Activated CD8-positive, alpha-beta memory T cell treated with anti-CD3 and anti-CD28 coated beads, Interleukin-2, amount 10 ng/mL, durations not matched to agents 7 days and 5 days (primary cell): ENCODE results near the gene VIPAS39. TPM values are rescaled to one million over a fixed set of nuclear protein-coding genes. Genes with fewer than 3 reads are reported as not detected.

Experiments used
- ATAC-seq: fragments of 150-1000 bp; cut with Tn5 transposase; one replicate; pipeline ENCODE4 v1.10.0; 2021; ENCODE audit warnings: moderate library complexity
- CTCF ChIA-PET: fragments of 350-600 bp; sonication (Branson Sonifier 250); formaldehyde crosslinking; loops from one replicate; lab custom pipeline; 2021; ENCODE audit warnings: antibody characterized with exemption; lab: Charles Lee
- DNase-seq: peaks from one replicate; pipeline ENCODE4 v3.0.0-alpha.2; 2020
- H3K27ac Mint-ChIP-seq: one replicate; pipeline ENCODE4 v1.8.0; 2021; ENCODE audit warnings: mild to moderate bottlenecking, mixed read lengths
- H3K27me3 Mint-ChIP-seq: one replicate; pipeline ENCODE4 v1.8.0; 2021; ENCODE audit warnings: mixed read lengths
- H3K36me3 Mint-ChIP-seq: one replicate; pipeline ENCODE4 v1.8.0; 2021; ENCODE audit warnings: mild to moderate bottlenecking, mixed read lengths
- H3K4me1 Mint-ChIP-seq: one replicate; pipeline ENCODE4 v1.8.0; 2021; ENCODE audit warnings: mixed read lengths
- H3K4me3 Mint-ChIP-seq: one replicate; pipeline ENCODE4 v1.8.0; 2021; ENCODE audit warnings: mild to moderate bottlenecking, moderate library complexity, mixed read lengths
- H3K9me3 Mint-ChIP-seq: one replicate; pipeline ENCODE4 v1.8.0; 2022; ENCODE audit warnings: low read depth, mixed read lengths
- total RNA-seq, 2 experiments: library from RNA; stranded (reverse); gene quantifications; one replicate each; pipeline ENCODE4 v1.2.3, GENCODE V29; 2021

VIPAS39 gene
- total RNA-seq = 10 to 100 TPM; 16.9 to 19.3 TPM

DNA sequence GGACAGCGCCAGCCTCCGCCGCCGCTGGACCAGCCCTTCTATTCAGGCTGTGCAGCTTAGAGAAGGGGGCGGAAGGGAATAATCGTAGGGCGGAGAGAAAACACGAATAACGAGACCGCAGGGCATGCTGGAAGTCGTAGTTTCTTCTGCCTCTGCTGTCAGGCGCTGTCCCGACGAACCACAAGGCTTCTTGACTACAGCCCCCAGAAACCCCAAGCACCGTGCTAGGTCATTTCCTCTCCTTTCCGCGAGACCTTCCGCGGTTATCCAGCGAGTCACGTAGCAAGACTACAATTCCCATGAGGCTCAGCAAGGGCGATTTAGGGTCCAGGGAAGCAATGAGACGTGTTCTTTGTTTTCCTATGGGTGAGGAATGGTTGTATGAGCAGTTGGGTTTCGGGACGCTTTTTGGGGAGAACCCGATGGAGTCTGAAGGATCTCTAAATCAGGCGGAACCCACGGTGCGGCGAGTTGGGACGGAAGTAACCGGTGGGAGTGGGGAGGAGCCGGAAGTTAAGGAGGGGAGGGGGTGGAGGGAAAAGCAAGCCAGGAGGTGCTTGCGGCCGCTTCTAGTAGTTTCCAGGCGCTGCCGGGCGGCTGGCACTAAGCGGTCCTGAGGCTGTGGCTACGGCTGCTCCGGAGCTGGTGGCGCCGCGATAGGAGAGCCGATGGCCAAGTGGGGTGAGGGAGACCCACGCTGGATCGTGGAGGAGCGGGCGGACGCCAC, at the start of gene VIPAS39, which contains the start of gene AHSA1:
VIPAS39 (minus strand) TSS at position 80 of the 727 bp plus-strand sequence. CDS start 3,499 bp downstream, outside the sequence.
AHSA1 (plus strand) TSS at position 572 of the 727 bp plus-strand sequence; CDS start at position 669, 97 bp downstream.
- ATAC-seq = peak; percentile 93
- no peaks in the 10 kb centered on the region for H3K27me3 Mint-ChIP-seq
- DNase-seq = peak; percentile 99
- H3K9me3 Mint-ChIP-seq = no peaks in the 10 kb centered on the region
- H3K27ac Mint-ChIP-seq = peak within 1 kb of the TSS; percentile 99
- CTCF ChIA-PET = interaction anchor here (1.6 to 3.2 kb wide), 3 partner anchors 95 to 296 kb away, joined by 4 to 33 read pairs (median 6); no protein-coding TSS in a partner anchor
- peaks cover 34% of the 10 kb centered on the region for H3K36me3 Mint-ChIP-seq
- H3K4me1 Mint-ChIP-seq = peaks cover 36% of the 10 kb centered on the region
- H3K4me3 Mint-ChIP-seq = peak within 1 kb of the TSS; percentile 93

DNA sequence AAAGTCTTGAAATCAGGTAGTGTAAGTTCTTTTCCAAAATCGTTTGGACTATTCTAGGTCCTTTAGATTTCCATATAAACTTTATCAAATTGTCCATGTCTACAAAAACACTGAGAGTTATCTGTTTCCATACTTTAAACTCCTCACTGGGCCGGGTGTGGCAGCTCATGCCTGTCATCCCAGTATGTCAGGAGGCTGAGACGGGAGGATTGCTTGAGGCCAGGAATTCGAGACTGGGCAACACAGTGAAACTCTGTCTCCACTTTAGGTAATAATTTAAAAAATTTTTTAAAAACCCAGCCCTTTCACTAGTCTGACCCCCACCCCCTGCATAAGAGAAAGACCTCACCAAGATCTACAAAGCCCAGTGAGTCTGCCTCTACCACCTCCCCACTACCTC, 47.6 kb upstream of the VIPAS39 start:
- ATAC-seq (no peak), DNase-seq (no peak)
- CTCF ChIA-PET = no interaction called here
- no peaks in the 10 kb centered on the region for H3K4me1 Mint-ChIP-seq
- H3K36me3 Mint-ChIP-seq = peaks cover 16% of the 10 kb centered on the region
- H3K27ac Mint-ChIP-seq = no peak overlapping the region
- no peak overlapping the region for H3K4me3 Mint-ChIP-seq
- peaks cover 8% of the 10 kb centered on the region for H3K27me3 Mint-ChIP-seq
- H3K9me3 Mint-ChIP-seq = peaks cover 5% of the 10 kb centered on the region

DNA sequence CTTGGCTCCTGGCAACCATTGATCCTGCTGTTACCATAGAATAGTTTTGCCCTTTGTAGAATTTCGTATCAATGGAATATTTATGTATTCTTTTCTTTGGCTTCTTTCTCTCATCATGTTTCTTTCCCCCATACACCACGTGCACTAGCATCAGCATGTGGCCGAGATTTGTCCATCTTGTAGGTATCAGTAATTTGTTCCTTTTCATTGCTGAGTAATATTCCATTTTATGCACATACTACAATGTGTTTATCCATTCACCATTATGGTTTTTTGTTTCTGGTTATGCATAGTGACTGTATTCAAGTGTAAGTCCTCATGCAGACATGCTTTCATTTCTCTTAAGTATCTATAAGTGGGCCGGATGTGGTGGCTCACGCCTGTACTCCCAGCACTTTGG, 45.7 kb upstream of the VIPAS39 start:
- H3K27ac Mint-ChIP-seq = no peak overlapping the region
- DNase-seq (no peak), ATAC-seq (no peak)
- peaks cover 5% of the 10 kb centered on the region for H3K9me3 Mint-ChIP-seq
- CTCF ChIA-PET = no interaction called here
- no peak overlapping the region for H3K4me3 Mint-ChIP-seq
- peaks cover 3% of the 10 kb centered on the region for H3K4me1 Mint-ChIP-seq
- H3K36me3 Mint-ChIP-seq = peaks cover 12% of the 10 kb centered on the region
- peaks cover 19% of the 10 kb centered on the region for H3K27me3 Mint-ChIP-seq

DNA sequence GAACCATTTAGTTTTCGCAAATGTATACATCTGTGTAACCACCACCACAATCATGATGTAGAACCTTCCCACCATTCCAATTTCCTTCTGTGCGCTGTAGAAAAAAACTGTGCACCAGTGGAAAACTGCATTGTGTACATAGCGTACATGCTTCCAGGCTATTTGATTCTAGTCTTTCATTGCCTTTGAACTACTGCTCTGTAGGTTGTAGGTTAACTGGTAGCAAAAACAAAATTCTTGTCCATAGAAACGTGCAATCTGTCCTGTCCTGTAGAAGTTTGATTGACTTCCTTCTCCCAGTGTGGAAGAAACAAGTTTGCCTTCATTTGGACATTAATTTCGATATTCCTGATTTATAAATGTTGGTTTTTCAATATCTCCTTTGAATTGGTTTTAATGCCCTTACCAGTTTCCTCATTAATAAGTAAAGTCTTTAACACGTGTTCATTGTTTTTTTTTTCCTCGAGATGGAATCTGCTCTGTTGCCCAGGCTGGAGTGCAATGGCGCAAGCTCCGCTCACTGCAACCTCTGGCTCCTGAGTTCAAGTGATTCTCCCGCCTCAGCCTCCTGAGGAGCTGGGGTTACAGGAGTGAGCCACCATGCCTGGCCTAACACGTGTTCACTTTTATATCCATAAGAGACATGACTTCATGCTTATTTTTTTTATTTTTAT, 44.8 kb upstream of the VIPAS39 start:
- no peak overlapping the region for H3K27ac Mint-ChIP-seq
- peaks cover 6% of the 10 kb centered on the region for H3K4me1 Mint-ChIP-seq
- H3K4me3 Mint-ChIP-seq = no peak overlapping the region
- ATAC-seq (no peak), DNase-seq (no peak)
- H3K36me3 Mint-ChIP-seq = peaks cover 10% of the 10 kb centered on the region
- H3K9me3 Mint-ChIP-seq = peaks cover 5% of the 10 kb centered on the region
- H3K27me3 Mint-ChIP-seq = peaks cover 28% of the 10 kb centered on the region
- CTCF ChIA-PET = no interaction called here

DNA sequence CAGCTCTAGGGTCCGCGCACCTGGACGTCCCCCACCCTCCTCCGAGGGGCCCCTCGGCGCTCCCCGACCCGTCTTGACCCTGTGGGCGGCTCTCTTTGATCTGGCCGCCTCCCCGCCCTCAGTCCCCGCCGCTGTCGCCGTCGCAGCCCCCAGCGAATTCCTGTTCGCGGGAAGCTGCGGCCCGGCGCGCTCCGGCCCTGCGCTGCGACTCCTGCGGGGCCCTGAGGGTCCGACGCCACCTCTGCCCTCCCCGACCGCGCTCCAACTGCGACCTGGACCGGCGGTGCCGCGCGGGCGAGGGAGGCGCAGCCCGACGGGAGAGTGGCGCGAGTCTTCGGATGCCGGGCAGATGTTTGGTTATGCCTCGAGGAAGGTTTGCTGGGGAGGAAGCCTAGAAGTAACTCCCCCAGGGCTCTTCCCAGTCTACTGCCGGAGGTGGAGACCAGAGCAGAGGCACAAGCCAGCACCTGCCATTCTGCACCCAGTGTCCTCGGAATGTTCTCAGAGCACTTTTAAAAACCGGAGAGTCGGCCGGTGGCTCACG, 41.7 kb upstream of the VIPAS39 start:
- peaks cover 4% of the 10 kb centered on the region for H3K36me3 Mint-ChIP-seq
- DNase-seq (no peak), ATAC-seq (no peak)
- H3K27ac Mint-ChIP-seq = no peak overlapping the region
- CTCF ChIA-PET = interaction anchor here (0.8 kb wide), 1 partner anchor 183 kb away, joined by 3 read pairs; no protein-coding TSS in a partner anchor
- H3K4me1 Mint-ChIP-seq = peaks cover 6% of the 10 kb centered on the region
- H3K4me3 Mint-ChIP-seq = peak overlapping the region; percentile 36
- H3K9me3 Mint-ChIP-seq = peaks cover 5% of the 10 kb centered on the region
- H3K27me3 Mint-ChIP-seq = peaks cover 39% of the 10 kb centered on the region

DNA sequence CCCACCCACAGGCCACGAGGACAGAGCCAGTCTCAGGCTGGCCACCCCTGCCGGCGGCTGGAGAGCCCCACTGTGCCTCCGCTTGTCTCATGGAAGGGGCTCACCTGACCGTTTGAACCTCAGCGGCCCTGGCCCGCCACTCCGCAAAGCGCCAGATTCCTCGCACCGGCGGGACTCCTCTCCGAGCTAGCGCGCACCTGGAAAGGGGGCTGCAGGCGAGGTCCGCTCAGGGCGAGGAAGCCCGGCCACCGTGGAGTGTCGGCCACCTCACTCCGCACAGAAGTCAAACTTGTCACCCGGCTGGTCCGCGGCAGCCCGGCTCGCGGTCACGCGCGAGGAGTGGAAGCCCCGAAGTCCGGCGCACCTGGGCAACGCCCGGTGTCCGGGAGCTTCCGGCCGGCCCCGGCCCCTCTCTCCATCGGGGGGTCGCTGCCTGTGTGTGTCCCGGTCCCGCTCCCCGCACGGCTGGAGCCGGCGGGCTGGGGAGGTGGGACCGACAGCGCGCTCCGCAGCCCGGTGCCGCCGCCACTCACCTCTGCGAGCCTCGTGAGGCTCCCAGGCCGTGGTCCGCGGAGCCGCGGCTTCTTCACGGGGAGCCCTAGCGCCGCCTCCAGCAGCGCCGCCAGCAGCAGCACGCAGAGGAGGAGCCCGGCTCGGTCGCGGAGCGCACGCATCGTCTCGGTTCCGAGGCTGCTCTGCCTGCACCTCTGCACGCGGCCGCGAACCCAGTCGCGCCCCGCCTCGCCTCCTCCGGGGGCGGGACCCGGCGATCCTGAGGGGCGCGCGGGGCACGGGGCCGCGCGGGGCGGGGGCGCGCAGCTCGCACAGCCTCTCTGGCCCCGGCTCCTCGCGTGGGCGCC, 40.9 kb upstream of the VIPAS39 start, which contains the start of gene ISM2:
ISM2 (minus strand) TSS at position 697 of the 860 bp plus-strand sequence; CDS start at position 674, 23 bp downstream.
- Mint-ChIP-seq H3K4me1 (peaks cover 6% of the 10 kb centered on the region), H3K27ac (no peak within 1 kb of the TSS), H3K27me3 (peaks cover 39% of the 10 kb centered on the region), H3K36me3 (peaks cover 3% of the 10 kb centered on the region), H3K4me3 (peak within 1 kb of the TSS; percentile 43), H3K9me3 (peaks cover 5% of the 10 kb centered on the region)
- ATAC-seq (peak; percentile 90), DNase-seq (peak; percentile 64)
- CTCF ChIA-PET = interaction anchor here (0.8 kb wide), 1 partner anchor 182 kb away, joined by 3 read pairs; no protein-coding TSS in a partner anchor

DNA sequence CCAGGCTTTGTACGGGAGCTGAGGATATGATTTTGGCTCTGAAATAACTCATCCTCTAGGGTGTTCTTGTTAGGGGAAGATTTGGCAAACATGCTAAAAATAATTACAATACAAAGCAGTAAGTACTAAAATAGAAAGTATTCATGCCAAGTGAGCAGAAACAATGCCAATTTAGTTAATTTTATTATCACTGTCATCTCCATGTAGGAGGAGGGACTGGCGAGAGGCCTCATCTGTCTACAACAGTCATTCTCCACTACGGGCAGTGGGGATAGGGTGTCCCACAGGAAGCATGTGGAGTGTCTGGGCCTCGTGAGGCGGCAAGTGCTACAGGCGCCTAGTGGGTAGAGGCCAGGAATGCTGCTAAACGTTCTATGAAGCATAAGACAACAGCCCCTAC, 37.9 kb upstream of the VIPAS39 start:
- no peak for DNase-seq
- CTCF ChIA-PET = no interaction called here
- Mint-ChIP-seq H3K27ac (no peak overlapping the region), H3K36me3 (no peaks in the 10 kb centered on the region), H3K4me1 (peaks cover 6% of the 10 kb centered on the region), H3K9me3 (no peaks in the 10 kb centered on the region), H3K27me3 (peaks cover 34% of the 10 kb centered on the region), H3K4me3 (no peak overlapping the region)
- ATAC-seq = no peak

DNA sequence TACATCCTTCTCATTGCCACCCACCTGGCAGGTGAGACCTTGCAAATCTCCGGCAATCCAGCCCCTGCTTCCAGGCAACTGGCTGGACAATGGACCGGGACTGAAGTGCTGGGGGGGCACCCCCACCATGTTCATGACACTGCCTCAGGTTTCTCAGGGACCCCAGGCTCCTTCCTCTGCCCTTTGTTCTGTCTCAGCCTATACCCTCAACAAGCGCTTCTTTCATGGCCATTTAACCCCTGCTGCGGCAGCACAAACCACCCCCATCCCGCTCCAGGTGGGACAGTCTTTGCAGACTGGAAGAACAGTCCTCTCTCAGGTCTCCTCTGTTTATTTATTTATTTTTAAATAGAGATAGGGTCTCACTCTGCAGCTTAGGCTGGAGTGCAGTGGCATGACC, 33.7 kb upstream of the VIPAS39 start:
- H3K4me1 Mint-ChIP-seq = no peaks in the 10 kb centered on the region
- H3K27me3 Mint-ChIP-seq = peaks cover 7% of the 10 kb centered on the region
- DNase-seq (no peak), ATAC-seq (no peak)
- H3K36me3 Mint-ChIP-seq = no peaks in the 10 kb centered on the region
- no peak overlapping the region for H3K27ac Mint-ChIP-seq
- CTCF ChIA-PET = no interaction called here
- H3K4me3 Mint-ChIP-seq = no peak overlapping the region
- H3K9me3 Mint-ChIP-seq = no peaks in the 10 kb centered on the region

DNA sequence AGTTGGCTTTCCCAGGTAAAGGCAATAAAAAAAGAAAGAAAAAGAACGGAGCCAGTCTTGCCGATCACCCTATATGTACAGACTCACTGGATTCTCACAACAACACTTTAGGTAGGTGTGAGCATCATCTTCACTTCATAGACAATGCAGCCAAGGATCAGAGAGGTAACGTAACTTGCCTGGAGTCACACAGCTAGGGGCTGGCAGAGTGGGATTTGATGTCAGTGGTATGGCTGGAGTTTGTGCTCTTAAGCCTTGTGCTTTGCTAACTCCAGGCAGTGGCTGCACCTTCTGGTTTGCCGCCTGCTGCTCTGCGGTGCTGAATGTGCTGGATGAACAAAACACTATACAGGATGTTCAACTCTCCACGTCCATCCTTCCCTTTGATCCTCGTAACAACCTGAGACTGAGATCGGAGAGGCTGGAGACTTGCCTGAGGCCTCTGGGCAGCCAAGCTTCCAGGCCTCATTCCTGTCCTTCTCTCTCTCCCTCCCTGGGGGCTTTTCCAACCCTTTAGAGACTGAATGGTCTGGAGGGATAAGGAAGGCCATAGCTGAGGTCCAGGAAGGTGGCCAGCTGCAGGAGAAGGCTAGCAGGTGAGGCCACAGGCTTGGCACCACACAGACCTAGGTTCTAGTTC, 33.1 kb upstream of the VIPAS39 start:
- Mint-ChIP-seq H3K9me3 (no peaks in the 10 kb centered on the region), H3K36me3 (no peaks in the 10 kb centered on the region), H3K4me3 (no peak overlapping the region), H3K27me3 (peaks cover 3% of the 10 kb centered on the region), H3K27ac (no peak overlapping the region), H3K4me1 (no peaks in the 10 kb centered on the region)
- ATAC-seq = no peak
- no peak for DNase-seq
- CTCF ChIA-PET = no interaction called here

DNA sequence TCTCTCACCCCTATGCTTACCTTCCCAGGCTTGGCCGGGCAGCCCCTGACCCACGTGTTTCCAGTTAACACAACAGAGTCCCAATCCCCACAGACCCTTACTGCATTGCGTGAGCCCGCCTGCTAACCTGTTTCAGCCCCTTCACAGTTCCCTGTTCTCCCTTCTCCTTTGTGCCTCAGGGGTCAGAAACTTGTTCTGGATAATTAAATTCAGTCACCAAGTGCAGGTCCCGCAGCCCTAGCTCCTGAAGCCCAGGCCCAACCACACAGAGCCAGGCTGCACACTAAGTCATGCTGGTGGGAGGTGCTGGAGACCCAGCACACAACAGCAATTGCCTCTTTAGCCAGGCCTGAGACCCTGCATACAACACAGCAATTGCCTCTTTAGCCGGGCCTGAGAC, 31.6 kb upstream of the VIPAS39 start:
- no peaks in the 10 kb centered on the region for H3K9me3 Mint-ChIP-seq
- no peaks in the 10 kb centered on the region for H3K4me1 Mint-ChIP-seq
- no peak overlapping the region for H3K27ac Mint-ChIP-seq
- H3K36me3 Mint-ChIP-seq = no peaks in the 10 kb centered on the region
- no peak for ATAC-seq
- DNase-seq = no peak
- H3K4me3 Mint-ChIP-seq = no peak overlapping the region
- H3K27me3 Mint-ChIP-seq = no peaks in the 10 kb centered on the region
- CTCF ChIA-PET = no interaction called here

DNA sequence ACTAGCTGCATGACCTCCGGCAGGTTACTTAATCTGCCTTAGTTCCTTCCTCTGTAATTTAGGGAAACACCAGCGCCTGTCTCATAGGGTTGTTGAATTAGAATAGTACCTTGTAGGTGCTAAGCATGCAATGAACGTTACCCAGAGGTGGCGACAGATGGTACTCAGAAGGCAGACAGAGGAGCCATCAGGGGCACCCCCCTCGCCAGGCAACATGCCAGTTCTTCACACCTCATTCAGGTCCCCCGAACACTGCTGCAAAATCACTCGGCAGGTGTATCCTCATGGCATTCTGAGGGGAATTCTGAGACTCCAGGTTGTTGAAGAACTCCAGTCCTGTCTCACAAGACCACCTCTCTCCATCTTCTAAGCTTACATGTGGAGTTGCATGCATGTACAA, 31.2 kb upstream of the VIPAS39 start:
- Mint-ChIP-seq H3K9me3 (no peaks in the 10 kb centered on the region), H3K36me3 (no peaks in the 10 kb centered on the region), H3K4me1 (no peaks in the 10 kb centered on the region), H3K27ac (no peak overlapping the region), H3K27me3 (no peaks in the 10 kb centered on the region), H3K4me3 (no peak overlapping the region)
- DNase-seq (no peak), ATAC-seq (no peak)
- CTCF ChIA-PET = no interaction called here

DNA sequence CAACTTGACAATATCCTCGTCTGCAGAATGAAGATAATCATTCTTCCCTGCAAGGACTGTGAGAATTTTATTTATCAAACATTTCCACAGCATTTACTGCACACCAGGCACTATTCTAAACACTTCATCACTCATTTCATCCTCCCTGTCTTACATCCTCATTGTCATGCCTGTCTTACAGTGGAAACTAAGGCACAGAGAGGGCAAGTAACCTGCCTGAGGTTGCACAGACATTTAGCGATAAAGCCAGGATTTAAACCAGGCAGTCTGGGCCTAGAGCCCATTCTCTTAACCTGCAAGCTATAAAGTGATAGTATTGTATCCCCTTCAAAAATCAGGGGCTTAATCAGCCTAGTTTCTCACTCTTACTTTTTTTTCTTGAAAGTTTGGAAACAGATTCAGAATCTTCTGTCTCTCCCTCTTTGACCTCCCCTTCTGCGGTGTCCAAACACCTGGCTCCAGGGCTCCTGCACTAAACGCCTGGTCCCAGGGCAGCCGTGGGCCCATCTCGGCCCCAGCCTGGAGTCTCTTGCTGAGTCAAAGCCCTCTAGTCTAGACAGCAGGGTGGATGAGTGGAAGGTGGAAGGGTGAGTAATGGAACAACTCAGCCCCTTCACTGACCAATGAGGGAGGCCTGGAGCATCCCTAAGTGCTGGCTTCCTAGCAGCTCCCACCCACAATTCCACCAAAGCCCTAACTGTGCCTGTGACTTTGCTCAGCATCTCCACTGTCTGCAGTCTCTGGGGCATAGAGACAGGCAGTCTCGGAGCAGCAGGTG, 28.7 kb upstream of the VIPAS39 start:
- DNase-seq (no peak), ATAC-seq (no peak)
- Mint-ChIP-seq H3K27me3 (no peaks in the 10 kb centered on the region), H3K36me3 (no peaks in the 10 kb centered on the region), H3K27ac (no peak overlapping the region), H3K4me3 (no peak overlapping the region), H3K4me1 (no peaks in the 10 kb centered on the region), H3K9me3 (no peaks in the 10 kb centered on the region)
- CTCF ChIA-PET = no interaction called here
